NOMO-1 treated with DMSO at 0.1 percent for 48 hours (cell line): ENCODE results near the gene ZDHHC14.

ENCODE experiments used
- DNase-seq: peaks from one replicate; lab custom pipeline; 2025; ENCODE audit not compliant: unreplicated experiment; lab: John Stamatoyannopoulos, UW

ZDHHC14 gene

GRCh38 chr6:157514659-157515496 lies 133.9 kb downstream of the ZDHHC14 start:
- DNase-seq = peak; percentile 11

- DNase-seq = no peak
Measured at GRCh38 chr6:157516319-157517026, 135.5 kb downstream of the ZDHHC14 start.

GRCh38 chr6:157517601-157518359 lies 136.8 kb downstream of the ZDHHC14 start:
- DNase-seq = no peak

- DNase-seq = no peak
Measured at GRCh38 chr6:157518397-157519250, 137.6 kb downstream of the ZDHHC14 start.

- no peak for DNase-seq
Measured at GRCh38 chr6:157519255-157520116, 138.5 kb downstream of the ZDHHC14 start.

- DNase-seq = no peak
Measured at GRCh38 chr6:157520117-157520406, 139.1 kb downstream of the ZDHHC14 start.

GRCh38 chr6:157520596-157521361 lies 139.8 kb downstream of the ZDHHC14 start:
- peak; percentile 32 for DNase-seq

- DNase-seq = no peak
Measured at GRCh38 chr6:157521362-157522335, 140.7 kb downstream of the ZDHHC14 start.

- DNase-seq = no peak
Measured at GRCh38 chr6:157522472-157522871, 141.5 kb downstream of the ZDHHC14 start.

GRCh38 chr6:157524735-157525134 lies 143.7 kb downstream of the ZDHHC14 start:
- DNase-seq = no peak

GRCh38 chr6:157525292-157525889 lies 144.4 kb downstream of the ZDHHC14 start:
- DNase-seq = no peak

GRCh38 chr6:157525918-157526425 lies 145.0 kb downstream of the ZDHHC14 start:
- no peak for DNase-seq

GRCh38 chr6:157527471-157527907 lies 146.5 kb downstream of the ZDHHC14 start:
- no peak for DNase-seq

- peak; percentile 17 for DNase-seq
Measured at GRCh38 chr6:157528931-157529653, 148.1 kb downstream of the ZDHHC14 start.

GRCh38 chr6:157529654-157530039 lies 148.7 kb downstream of the ZDHHC14 start:
- no peak for DNase-seq

GRCh38 chr6:157530126-157530525 lies 149.1 kb downstream of the ZDHHC14 start:
- no peak for DNase-seq

- DNase-seq = no peak
Measured at GRCh38 chr6:157530724-157531168, 149.8 kb downstream of the ZDHHC14 start.
